CD4-positive, alpha-beta T cell treated with Interleukin-15 for 1 hour (primary cell): ENCODE results near the gene AKIRIN2.
"Not testable (repeated sequence)": the region's sequence is repeated elsewhere in the genome, so short reads cannot be mapped to it uniquely, and the experiment has no call there.

ENCODE experiments used
- DNase-seq: peaks from one replicate; pipeline ENCODE4 v3.0.0-alpha.2; 2020

The AKIRIN2 gene

GRCh38 chr6:87687296-87687695 lies 14.7 kb downstream of the AKIRIN2 start:
- DNase-seq: no peak

DNA sequence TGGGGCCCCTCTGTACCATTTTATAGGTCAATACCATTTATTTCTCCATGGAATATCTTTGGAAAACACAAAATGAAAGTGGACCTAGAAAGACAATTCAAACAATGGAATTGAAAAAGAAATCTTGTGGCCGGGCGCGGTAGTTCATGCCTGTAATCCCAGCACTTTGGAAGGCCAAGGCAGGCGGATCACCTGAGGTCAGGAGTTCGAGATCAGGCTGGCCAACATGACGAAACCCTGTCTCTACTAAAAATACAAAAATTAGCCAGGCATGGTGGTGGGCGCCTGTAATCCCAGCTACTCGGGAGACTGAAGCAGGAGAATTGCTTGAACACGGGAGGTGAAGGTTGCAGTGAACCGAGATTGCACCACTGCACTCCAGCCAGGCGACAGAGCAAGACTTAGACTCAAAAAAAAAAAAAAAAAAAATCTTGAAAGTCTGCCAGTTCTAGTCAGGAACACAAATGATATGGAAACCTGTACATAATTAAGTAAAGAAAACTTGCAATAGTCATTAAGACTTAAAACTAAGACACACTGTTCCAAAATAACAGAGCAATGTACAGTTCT lies 15.3 kb downstream of the AKIRIN2 start:
- DNase-seq: not testable (repeated sequence)

- DNase-seq: no peak
These were observed 17.0 kb downstream of the AKIRIN2 start for GRCh38 chr6:87684895-87685654.

DNA sequence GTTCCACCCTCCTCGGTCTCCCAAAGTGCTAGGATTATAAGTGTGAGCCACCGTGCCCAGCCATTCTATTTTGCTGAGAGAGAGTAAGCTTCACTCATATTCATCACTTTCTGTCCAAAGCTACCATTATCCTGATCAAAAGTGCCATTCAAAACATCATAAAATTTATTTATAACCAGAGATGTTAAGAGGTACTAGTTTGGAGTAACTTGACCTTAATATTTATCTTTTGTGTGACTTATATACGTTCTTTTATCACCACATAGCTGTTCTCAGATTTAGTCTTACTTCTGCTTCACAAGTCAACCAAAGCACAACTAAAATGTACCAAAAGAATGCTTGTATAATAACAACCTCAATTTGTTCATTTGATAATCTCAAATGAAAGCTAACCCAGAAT lies 18.1 kb downstream of the AKIRIN2 start:
- no peak for DNase-seq

DNA sequence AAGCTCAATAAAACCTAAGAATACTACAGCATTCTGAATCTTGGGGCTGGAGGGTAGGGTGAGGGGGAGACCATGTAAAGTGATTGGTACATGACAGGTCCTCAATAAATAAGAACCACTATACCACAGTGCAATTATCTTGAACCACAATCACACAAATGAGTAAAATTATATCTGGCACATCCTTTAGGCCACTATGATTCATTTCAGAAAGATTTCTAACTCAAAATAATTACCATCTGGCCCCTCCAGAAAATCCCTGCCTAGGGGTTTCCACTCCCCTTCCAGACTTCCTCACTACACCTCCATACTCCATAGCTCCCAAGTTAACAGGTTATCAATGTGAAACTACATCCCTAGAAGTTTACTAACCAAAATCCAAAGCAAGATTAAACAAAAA lies 19.7 kb downstream of the AKIRIN2 start:
- no peak for DNase-seq

- DNase-seq: no peak
These were observed 26.9 kb downstream of the AKIRIN2 start for GRCh38 chr6:87675004-87675681.

GRCh38 chr6:87674290-87674689 lies 27.7 kb downstream of the AKIRIN2 start:
- no peak for DNase-seq

DNA sequence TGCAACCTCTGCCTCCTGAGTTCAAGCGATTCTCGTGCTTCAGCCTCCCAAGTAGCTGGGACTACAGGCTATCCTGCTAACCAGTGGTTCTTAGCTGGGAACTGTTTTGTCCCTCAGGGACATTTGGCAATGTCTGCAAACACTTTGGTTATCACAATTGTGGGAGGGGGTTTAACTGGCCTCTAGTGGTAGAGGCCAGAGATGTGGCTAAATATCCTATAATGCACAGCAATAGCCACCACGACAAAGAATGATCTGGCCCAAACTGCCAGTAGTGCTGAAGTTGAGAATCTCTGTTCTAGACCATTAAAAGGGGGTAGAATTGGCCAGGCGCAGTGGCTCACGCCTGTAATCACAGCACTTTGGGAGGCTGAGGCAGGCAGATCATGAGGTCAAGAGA lies 28.8 kb downstream of the AKIRIN2 start:
- no peak for DNase-seq

- no peak for DNase-seq
These were observed 29.4 kb downstream of the AKIRIN2 start for GRCh38 chr6:87672641-87673040.

DNA sequence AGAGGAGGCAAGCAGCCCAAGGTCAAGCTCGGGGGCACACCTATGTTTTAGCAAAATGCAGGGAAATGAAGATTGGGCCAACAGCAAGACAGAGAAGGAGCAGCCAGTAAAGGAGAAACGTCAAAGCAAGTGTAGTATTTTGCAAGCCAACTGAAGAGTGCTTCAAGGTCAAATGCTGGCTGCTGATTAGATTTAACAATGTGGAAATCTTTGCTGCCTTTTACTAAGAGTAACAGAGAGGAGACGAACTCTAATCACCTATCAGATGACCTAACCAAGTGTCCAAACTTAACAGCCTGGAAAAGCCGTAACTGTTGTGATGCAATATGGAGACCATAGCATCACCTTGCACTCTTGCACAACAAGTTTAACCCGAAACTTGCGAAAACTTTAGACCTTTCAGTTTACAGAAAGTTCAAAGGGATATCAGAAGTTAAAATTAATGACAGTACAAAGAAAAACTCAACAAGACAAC lies 30.4 kb downstream of the AKIRIN2 start:
- DNase-seq: no peak

- DNase-seq: no peak
These were observed 31.3 kb downstream of the AKIRIN2 start for GRCh38 chr6:87670707-87671106.

DNA sequence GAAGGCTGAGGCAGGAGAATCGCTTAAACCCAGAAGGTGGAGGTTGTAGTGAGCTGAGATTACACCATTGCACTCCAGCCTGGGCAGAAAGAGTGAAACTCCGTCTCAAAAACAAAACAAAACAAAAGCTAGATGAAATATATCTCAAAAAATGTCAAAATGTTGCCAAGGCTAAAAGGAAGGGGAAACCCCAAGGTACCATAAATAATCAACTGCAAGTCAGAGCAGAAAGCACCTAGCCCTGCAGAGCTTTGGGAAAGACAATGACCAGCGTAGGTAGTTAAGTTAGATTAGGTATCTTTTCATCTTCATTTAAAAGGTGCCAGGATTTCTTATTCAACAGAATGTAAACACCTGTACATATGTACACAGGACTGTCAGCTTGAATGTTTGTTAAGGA lies 33.0 kb downstream of the AKIRIN2 start:
- DNase-seq: no peak

DNA sequence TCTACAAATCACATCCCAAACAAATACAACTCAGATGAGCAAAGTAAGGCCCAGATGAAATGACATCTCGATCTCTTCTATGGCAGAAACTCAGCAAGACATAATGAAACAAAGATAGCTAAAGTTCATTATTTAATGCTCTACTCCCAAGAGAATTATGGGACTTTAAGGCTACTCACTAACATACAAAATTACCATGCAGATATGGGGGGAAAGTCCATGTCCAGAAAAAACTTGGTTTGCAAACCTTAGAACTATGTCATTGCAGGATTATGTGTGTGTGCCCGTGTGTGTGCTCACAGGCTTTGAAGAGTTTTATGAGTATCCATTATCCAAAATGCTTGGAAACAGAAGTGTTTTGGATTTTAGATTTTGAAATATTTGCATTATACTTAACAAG lies 34.0 kb downstream of the AKIRIN2 start:
- DNase-seq: no peak

DNA sequence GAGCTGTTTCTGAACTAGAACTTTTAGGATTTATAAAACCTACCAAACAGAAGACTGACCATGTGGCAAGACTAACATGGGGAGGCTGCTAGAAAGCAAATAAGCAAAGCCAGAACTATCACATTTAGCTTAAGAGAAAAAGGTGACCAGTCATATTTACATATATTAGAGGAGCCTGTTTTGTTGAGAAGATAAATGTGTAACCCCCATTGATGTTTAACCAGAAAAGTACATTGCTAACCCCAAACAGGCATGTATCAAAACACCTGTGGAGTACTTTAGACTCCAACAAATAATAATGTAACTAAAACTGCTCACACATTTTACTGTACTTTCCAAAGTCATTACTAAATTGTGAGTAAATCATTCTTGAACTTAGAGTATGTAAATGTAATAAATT lies 35.0 kb downstream of the AKIRIN2 start:
- DNase-seq: no peak

- no peak for DNase-seq
These were observed 37.0 kb downstream of the AKIRIN2 start for GRCh38 chr6:87664921-87665485.

DNA sequence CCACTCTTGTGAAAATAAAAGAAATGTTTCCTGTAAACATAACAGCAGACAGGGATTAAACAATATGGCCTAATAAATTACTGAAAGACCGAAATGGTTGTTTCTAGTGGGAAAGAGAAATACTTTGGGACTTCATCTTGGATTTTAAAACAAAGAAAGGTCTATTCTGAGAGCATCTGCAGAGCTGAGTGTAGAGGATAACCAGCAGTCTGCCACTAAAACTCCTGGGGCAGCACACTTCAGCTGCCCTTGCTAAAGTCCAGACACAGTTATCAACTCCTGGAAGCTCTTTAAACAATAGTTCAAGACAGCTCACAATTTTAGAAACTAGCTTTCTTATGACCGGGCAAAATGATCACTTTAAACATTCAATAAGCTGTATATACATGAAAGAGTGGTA lies 38.6 kb downstream of the AKIRIN2 start:
- DNase-seq: no peak

- no peak for DNase-seq
These were observed 40.5 kb downstream of the AKIRIN2 start for GRCh38 chr6:87661503-87661902.

DNA sequence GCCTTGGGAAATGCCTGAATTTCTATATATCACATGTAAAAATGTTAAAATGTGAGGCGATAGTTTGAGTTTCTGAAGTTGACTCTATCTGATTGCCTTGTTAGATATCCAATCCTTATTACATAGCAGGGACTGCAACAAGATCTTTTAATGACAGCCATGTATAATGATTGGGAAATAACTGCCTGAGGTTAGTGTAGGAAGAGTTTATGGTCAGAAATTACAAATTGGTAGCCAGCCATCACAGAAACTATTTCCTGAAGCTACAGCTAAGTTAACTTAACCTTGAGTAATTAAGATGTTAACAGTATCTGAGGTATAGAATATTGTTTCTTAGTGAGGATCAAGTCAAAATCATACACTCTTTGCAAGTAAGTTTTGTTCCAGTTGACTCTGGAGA lies 41.0 kb downstream of the AKIRIN2 start:
- no peak for DNase-seq

- no peak for DNase-seq
These were observed 41.7 kb downstream of the AKIRIN2 start for GRCh38 chr6:87660226-87660911.

DNA sequence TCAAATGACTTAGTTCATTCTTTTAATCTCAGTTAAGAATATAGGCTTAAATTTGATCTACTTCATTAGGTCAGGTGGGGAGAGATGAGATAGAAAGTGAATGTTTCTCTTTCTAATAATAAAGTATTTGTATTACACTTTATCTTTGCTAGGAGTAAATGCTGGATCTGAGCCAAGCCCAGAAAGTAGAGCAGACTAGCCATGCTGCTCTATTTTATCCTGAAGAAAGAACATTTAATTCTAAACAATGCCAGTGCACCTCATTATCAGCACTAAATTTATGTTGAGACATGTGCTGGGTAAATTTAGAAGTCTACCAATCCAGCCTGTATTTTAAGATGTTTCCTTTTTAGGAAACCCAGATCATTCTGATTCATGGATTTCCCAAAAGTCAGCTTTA lies 43.5 kb downstream of the AKIRIN2 start:
- DNase-seq: no peak

DNA sequence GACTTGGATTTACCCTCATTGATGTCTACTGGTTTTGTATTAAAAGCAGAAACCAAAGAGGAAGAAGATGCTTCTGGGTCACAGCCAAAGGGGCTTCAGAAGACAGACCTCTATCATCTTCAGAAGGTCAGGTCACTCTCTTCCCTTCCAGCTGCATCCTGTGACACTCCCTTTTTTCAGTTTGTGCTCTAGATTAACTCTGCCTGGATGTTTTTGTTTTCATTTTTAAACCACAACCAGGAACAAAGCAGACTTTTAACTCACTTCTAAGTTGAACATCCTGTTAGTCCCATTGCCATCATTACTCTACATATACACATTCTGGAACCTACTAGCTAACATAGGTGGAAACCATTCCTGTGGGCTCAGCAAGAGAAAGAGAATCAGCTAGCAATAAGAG lies 45.2 kb downstream of the AKIRIN2 start:
- no peak for DNase-seq

DNA sequence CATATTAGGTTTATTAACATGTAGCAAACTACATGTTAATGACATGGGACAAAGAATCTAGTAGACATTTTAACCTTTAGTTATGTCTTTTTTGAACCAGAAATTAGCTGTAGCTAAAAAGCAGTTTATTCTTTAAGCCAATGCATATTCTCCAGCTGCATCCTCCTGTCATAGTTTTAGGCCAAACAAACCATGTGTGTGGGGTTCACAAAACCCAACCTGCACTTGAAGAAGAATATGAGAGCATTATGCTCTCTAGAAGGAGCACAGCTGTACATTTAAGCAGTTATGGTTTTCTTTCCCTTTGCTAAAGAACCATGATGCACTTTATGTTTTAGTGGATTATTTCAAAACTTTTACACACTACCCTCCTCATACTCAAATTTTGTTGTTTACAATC lies 46.2 kb downstream of the AKIRIN2 start:
- no peak for DNase-seq

GRCh38 chr6:87654875-87655454 lies 47.1 kb downstream of the AKIRIN2 start:
- no peak for DNase-seq
